ENCODE measurements around the gene RUSC2.
"Not testable (repeated sequence)": the region's sequence is repeated elsewhere in the genome, so short reads cannot be mapped to it uniquely, and the experiment has no call there.

The RUSC2 gene

DNA sequence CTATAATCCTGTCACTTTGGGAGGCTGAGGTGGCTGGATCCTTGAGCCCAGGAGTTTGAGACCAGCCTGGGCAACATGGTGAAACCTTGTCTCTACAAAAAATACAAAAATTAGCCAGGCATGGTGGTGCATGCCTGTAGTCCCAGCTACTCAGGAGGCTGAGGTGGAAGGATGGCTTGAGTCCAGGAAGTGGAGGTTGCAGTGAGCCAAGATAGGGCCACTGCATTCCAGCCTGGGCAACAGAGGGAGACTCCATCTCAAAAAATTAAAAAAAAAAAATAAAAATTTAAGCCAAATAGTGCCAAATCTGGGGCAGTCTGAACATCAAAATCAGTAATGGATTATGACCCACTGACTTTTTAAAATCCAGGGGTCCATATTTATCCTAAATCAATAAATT, 33.6 kb downstream of the RUSC2 start:
- DNase-seq (ENCODE audit: low read depth in 2 of 2), result not testable (repeated sequence)

DNA sequence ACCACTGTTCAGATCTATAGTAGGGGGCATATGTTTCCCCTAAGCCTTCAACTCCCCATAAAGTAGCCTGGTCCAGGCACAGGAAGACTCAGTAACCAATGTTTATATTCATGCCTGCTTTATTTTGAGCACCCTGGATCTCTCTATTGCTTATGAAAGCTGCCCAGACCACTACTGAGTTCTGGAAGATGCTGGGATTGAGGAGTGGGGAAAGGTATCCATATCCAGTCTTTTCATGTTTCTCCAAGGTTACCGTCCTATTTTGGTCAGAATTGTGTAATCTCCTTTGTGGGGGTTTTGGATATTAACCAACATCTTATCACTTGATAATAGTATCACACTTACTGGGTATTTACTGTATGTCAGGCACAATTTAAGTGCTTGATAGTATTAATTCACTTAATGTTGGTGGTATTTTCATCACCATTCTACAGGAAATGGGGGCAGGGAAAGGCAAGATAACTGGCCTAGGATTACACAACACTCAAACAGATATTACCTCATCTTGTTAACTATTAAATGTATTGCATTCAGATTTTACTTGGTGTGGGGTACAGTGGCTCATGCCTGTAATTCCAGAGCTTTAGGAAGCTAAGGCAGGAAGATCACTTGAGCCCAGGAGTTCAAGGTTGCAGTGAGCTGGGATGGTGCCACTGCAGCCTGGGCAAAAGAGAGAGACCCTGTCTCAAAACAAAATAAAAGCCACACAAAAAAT, 36.3 kb downstream of the RUSC2 start:
- DNase-seq (ENCODE audit: low read depth in 2 of 2), result no peak

DNA sequence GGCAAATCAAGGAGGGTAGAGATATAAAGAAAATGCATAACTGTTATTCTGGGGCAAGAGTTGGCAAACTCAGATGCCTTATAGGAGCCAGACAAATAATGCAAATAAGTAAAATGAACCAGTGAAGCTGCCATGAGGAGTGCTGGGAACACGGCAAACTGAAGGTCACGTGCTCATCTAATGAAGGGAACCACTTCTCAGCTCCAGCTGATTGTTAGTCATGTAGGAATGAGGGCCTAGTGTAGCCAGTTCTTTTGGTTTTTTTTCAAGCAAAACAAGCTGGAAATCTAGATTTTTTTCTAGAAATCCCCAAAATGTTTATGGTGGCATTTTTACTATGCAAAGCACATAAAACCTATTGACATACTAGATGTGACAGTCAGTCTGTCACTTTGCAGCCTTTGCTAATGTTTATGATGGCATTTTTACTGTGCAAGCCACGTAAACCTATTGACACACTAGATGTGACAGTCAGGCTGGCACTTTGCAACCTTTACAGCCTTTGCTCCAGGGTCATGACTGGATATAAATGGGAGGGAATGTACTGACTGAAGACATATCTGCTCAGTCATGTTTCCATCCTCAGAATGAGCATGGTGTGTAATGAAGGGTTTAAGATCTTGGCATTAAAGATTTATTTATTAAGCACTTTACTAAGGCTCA, 39.4 kb downstream of the RUSC2 start:
- no peak for DNase-seq (ENCODE audit: low read depth in 2 of 2)

GRCh38 chr9:35533398-35533797, 43.5 kb downstream of the RUSC2 start:
- DNase-seq (ENCODE audit: low read depth in 2 of 2), result no peak

GRCh38 chr9:35534921-35535320, 45.0 kb downstream of the RUSC2 start:
- DNase-seq (ENCODE audit: low read depth in 2 of 2), result not testable (repeated sequence)

- DNase-seq (ENCODE audit: low read depth in 2 of 2), result no peak
Measured at GRCh38 chr9:35537913-35538312, 48.0 kb downstream of the RUSC2 start.

- DNase-seq (ENCODE audit: low read depth in 2 of 2), result no peak
Measured at GRCh38 chr9:35538361-35539234, 48.7 kb downstream of the RUSC2 start.

Measured in stimulated activated CD4-positive, alpha-beta T cell treated with anti-CD3 and anti-CD28 coated beads, Interleukin-1b, Interleukin-23, amount 100 ng/mL, for 1 hour (primary cell).